ENCODE data around the gene BNIP3.
A peak's percentile ranks its signal among the peaks of the same experiment; 100 is the strongest.

The BNIP3 gene

GRCh38 chr10:131944976-131945695 is 36.6 kb downstream of the BNIP3 start:
- Mint-ChIP-seq H3K4me3 (no peak overlapping the region), H3K27me3 (ENCODE audit: low read depth, poor library complexity) (no peaks in the 10 kb centered on the region), H3K4me1 (no peaks in the 10 kb centered on the region), H3K27ac (no peak overlapping the region), H3K9me3 (no peaks in the 10 kb centered on the region), H3K36me3 (ENCODE audit: low read depth) (peaks cover 83% of the 10 kb centered on the region)
- TF ChIP-seq CTCF (IDR thresholded peaks at IDR 0.05) = no peak
- DNase-seq = no peak

GRCh38 chr10:131944412-131944811 is 37.3 kb downstream of the BNIP3 start:
- H3K4me1 Mint-ChIP-seq = no peaks in the 10 kb centered on the region
- no peak overlapping the region for H3K4me3 Mint-ChIP-seq
- DNase-seq = no peak
- no peak for TF ChIP-seq CTCF (IDR thresholded peaks at IDR 0.05)
- H3K27ac Mint-ChIP-seq = no peak overlapping the region
- peaks cover 86% of the 10 kb centered on the region for H3K36me3 Mint-ChIP-seq (ENCODE audit: low read depth)
- no peaks in the 10 kb centered on the region for H3K9me3 Mint-ChIP-seq
- H3K27me3 Mint-ChIP-seq (ENCODE audit: low read depth, poor library complexity) = no peaks in the 10 kb centered on the region

- Mint-ChIP-seq H3K4me1 (no peaks in the 10 kb centered on the region), H3K4me3 (no peak overlapping the region), H3K36me3 (ENCODE audit: low read depth) (peaks cover 82% of the 10 kb centered on the region)
These were observed 38.5 kb downstream of the BNIP3 start for GRCh38 chr10:131943021-131943814.

GRCh38 chr10:131942455-131942854 is 39.3 kb downstream of the BNIP3 start:
- no peak overlapping the region for H3K4me3 Mint-ChIP-seq
- no peaks in the 10 kb centered on the region for H3K9me3 Mint-ChIP-seq
- TF ChIP-seq CTCF (IDR thresholded peaks at IDR 0.05) = no peak
- H3K4me1 Mint-ChIP-seq = no peaks in the 10 kb centered on the region
- peaks cover 82% of the 10 kb centered on the region for H3K36me3 Mint-ChIP-seq (ENCODE audit: low read depth)
- H3K27ac Mint-ChIP-seq = no peak overlapping the region
- H3K27me3 Mint-ChIP-seq (ENCODE audit: low read depth, poor library complexity) = peaks cover 5% of the 10 kb centered on the region
- no peak for DNase-seq

More at GRCh38 chr10:131943021-131943814, 38.5 kb downstream of the BNIP3 start:
- peak; percentile 41 for TF ChIP-seq CTCF (IDR thresholded peaks at IDR 0.05)
- peak; percentile 35 for DNase-seq
- Mint-ChIP-seq H3K27ac (peak overlapping the region; percentile 65), H3K9me3 (no peaks in the 10 kb centered on the region), H3K27me3 (ENCODE audit: low read depth, poor library complexity) (peaks cover 5% of the 10 kb centered on the region)

GRCh38 chr10:131938681-131939080 is 43.0 kb downstream of the BNIP3 start:
- peaks cover 5% of the 10 kb centered on the region for H3K27me3 Mint-ChIP-seq (ENCODE audit: low read depth, poor library complexity)
- peaks cover 12% of the 10 kb centered on the region for H3K4me1 Mint-ChIP-seq
- no peak overlapping the region for H3K4me3 Mint-ChIP-seq
- DNase-seq = no peak
- no peak overlapping the region for H3K27ac Mint-ChIP-seq
- no peaks in the 10 kb centered on the region for H3K9me3 Mint-ChIP-seq
- H3K36me3 Mint-ChIP-seq (ENCODE audit: low read depth) = peaks cover 70% of the 10 kb centered on the region
- no peak for TF ChIP-seq CTCF (IDR thresholded peaks at IDR 0.05)

All from nephron progenitor cell (in vitro differentiated cells).